RPMI8226 (cell line): ENCODE results near the gene GALNT5.
A peak's percentile ranks its signal among the peaks of the same experiment; 100 is the strongest.
"Not testable (repeated sequence)": the region's sequence is repeated elsewhere in the genome, so short reads cannot be mapped to it uniquely, and the experiment has no call there.

Source experiments
- DNase-seq: peaks from one replicate; pipeline ENCODE4 v3.0.0-alpha.2; 2015

GALNT5 gene

GRCh38 chr2:157329524-157329923 is 72.0 kb downstream of the GALNT5 start:
- no peak for DNase-seq

GRCh38 chr2:157333304-157334047 is 76.0 kb downstream of the GALNT5 start:
- DNase-seq: no peak

- DNase-seq: no peak
These were observed 76.8 kb downstream of the GALNT5 start for GRCh38 chr2:157334335-157334734.

GRCh38 chr2:157334797-157335196 is 77.3 kb downstream of the GALNT5 start:
- DNase-seq: no peak

GRCh38 chr2:157336137-157337010 is 78.9 kb downstream of the GALNT5 start:
- DNase-seq: peak; percentile 63

- no peak for DNase-seq
These were observed 80.5 kb downstream of the GALNT5 start for GRCh38 chr2:157337978-157338377.

- DNase-seq: no peak
These were observed 82.6 kb downstream of the GALNT5 start for GRCh38 chr2:157339965-157340655.

- DNase-seq: not testable (repeated sequence)
These were observed 83.9 kb downstream of the GALNT5 start for GRCh38 chr2:157341381-157341780.

- no peak for DNase-seq
These were observed 88.3 kb downstream of the GALNT5 start for GRCh38 chr2:157345647-157346389.

- no peak for DNase-seq
These were observed 90.9 kb downstream of the GALNT5 start for GRCh38 chr2:157348291-157348921.

GRCh38 chr2:157349949-157350515 is 92.5 kb downstream of the GALNT5 start:
- no peak for DNase-seq

GRCh38 chr2:157355618-157356017 is 98.1 kb downstream of the GALNT5 start:
- no peak for DNase-seq

- no peak for DNase-seq
These were observed 102.1 kb downstream of the GALNT5 start for GRCh38 chr2:157359628-157360027.

GRCh38 chr2:157361526-157361925 is 104.0 kb downstream of the GALNT5 start:
- no peak for DNase-seq

GRCh38 chr2:157362627-157363026 is 105.1 kb downstream of the GALNT5 start:
- DNase-seq: no peak

GRCh38 chr2:157363612-157364101 is 106.2 kb downstream of the GALNT5 start:
- no peak for DNase-seq
